GM12875 (cell line): ENCODE results near the gene BMPR1B.

Experiments used
- H3K4me3 ChIP-seq: one replicate; pipeline ENCODE4 v1.5.1; 2011; ENCODE audit warnings: low read depth, low read length, control low read depth
- TF ChIP-seq, protein P1 (sequence below): IDR thresholded peaks from 2 replicates; pipeline ENCODE4 v1.5.1; 2011; ENCODE audit warnings: low read depth, mild to moderate bottlenecking, control low read depth, inconsistent platforms, low read length, moderate library complexity, borderline replicate concordance; ENCODE audit not compliant: insufficient read depth

Gene BMPR1B

DNA sequence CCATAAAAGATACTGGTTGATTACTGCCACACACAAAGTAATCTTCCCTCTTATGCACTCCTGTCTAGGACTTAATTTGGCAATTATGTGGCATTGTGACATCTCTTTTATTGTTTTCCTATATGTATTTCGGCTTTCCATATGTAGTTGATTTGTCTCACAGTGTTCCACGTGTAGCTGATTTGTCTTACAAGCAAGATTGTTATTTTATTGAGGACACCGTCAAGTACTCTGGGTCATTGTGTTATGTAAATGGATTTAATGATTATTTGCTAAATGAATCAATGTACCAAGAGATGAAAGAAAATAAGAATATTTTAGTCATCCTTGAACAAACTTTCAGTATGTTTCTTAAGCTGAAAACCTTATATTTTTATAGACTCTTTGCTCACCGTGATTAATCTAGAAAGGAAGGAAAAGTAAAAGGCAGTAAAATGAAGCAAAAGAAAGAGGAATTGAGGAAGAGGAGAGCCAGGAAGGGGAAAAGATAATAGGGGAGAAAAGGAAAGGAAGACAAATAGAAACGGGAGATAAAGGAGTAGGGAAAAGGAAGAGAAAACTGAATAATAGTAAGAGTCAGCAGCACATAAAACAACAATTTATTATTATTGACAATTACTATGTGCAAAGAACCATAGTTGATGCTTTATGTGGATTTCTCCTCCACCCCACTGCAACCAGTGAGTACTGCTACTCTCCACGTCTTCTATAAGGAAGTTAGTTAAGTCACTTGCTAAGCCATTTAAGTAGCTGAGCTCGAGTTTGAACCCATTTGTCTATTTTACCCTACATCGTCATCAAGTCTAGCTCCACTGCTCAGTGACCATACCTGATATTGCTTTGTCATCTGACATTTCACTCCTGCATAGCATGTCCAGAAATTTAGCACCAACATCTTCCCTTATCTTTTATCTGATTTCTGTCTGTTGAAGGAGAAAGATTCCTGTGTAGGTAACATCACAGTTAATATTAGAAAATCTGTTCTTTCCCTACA, 336.5 kb downstream of the BMPR1B start:
- H3K4me3 ChIP-seq, result no peak overlapping the region
- TF ChIP-seq, protein P1, sequence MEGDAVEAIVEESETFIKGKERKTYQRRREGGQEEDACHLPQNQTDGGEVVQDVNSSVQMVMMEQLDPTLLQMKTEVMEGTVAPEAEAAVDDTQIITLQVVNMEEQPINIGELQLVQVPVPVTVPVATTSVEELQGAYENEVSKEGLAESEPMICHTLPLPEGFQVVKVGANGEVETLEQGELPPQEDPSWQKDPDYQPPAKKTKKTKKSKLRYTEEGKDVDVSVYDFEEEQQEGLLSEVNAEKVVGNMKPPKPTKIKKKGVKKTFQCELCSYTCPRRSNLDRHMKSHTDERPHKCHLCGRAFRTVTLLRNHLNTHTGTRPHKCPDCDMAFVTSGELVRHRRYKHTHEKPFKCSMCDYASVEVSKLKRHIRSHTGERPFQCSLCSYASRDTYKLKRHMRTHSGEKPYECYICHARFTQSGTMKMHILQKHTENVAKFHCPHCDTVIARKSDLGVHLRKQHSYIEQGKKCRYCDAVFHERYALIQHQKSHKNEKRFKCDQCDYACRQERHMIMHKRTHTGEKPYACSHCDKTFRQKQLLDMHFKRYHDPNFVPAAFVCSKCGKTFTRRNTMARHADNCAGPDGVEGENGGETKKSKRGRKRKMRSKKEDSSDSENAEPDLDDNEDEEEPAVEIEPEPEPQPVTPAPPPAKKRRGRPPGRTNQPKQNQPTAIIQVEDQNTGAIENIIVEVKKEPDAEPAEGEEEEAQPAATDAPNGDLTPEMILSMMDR, result no peak

DNA sequence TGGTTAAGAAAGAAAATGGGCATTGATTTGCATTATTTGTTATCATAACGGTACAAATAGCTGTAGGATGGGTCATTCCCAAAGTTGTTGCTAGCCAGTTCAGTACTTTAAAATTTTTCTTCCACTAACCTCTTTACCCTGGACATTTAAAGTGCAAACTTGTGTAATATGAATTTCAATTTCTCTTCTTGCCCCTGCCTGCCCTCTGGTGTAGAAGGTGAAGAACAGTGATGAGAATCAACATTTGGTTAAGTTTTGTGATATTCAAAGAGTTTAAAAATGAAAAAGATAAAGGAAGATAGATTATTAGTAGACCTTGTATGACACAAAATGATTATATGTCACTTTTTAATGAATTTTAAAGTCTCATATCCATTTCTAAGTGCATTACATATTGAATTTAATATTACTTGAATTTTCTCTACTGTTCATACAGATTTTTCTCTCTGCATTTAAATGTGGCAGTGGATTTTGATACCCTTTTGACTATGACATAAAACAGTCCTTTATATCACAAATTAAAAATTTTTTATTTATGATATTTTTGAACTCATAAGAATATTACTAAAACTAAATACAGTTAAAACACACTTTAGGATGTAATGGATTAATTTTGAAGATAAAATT, 337.7 kb downstream of the BMPR1B start:
- H3K4me3 ChIP-seq, result no peak overlapping the region
- TF ChIP-seq, protein P1, result no peak

DNA sequence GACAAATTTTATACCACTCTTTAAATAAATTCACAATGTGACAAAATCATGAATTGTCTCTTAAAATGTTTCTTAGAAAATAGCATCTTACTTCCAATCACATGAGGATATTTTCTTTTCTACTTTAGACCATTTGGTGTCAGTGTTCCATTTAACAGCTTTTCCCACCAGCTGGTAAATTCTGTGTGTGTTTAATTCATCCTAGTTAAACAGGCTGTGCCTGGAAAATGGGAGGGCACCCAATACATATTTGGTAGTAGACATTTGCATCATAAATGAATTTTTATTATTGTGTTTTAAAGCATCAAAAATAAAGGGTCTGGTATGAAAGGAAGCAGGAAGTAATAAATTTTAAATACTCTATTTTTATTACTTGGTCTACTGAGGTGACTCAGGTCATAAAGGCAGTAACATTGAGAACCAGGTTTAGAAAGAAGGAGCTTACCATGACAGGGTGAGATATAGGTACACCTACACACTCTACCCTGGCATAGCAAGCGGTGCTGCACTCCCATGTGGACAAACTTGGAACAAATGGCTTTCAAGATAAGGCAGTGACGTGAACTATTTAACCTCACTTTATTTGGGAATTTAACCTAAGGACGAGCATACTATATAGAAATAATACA, 344.5 kb downstream of the BMPR1B start:
- no peak overlapping the region for H3K4me3 ChIP-seq
- TF ChIP-seq, protein P1, result no peak

DNA sequence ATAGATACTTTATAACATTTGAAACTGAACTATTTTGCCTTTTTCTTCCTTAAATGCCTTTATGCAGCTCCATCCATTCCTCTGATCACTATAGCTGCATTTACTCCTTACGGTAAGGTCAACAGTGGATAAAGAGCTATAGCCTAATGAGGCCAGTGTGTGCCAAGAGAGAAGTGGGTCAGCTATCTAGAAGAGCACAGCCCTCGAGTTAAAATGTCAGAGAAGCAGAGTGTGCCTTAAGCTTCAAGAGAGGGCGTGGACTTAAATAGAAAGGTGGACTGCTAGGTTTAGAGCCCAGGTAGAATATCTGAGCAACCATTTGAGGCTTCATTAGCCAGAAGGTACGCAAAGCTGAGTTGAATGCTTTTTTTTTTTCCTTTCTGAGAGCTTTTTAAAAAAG, 347.4 kb downstream of the BMPR1B start:
- H3K4me3 ChIP-seq, result no peak overlapping the region
- TF ChIP-seq, protein P1, result no peak

DNA sequence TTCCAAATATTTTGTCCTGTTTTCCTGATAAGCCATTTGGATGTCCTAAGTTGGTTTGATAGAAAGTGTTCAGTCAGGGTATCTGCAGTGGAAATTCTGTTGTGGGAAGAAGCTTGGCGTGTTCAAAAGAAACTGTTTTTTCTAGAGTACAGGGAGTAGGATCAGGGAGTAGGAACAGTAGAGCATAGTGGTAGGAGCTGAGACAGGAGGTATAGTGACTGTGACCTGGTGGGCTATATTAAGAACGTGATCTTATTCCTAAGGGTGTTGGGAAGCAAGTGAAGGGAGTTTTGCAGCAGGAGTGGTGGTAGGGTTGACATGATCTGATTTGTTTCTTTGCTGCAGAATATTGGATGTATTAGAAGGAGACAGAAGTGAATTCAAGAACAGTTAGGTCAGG, 348.2 kb downstream of the BMPR1B start:
- TF ChIP-seq, protein P1, result no peak
- H3K4me3 ChIP-seq, result no peak overlapping the region

DNA sequence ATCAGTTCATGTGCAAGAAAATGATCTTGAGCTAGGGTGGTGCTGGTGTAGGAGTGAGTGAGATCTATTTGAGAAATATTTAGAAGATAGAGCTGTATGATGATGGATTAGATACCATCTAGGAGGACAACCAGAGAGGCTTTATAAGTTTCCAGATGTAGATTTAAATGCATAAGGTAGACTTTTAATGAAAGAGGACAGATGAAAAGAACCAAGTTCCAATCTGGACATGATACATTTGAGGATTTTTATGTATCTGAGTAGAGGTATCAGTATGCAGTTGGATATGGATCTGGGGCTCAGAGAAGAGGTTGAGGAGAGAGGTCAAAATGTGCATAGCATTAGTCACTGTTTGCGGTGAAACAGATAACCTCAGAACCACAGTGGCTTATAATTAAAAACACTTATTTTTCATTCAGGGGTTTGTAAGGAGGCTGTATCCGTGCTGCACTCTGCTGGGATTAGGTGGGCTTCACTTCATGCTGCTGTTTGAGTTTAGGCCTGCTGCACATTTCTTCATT, 348.7 kb downstream of the BMPR1B start:
- no peak overlapping the region for H3K4me3 ChIP-seq
- TF ChIP-seq, protein P1, result no peak
